HG02840 (cell line): ENCODE measurements around the gene CLEC20A.

ENCODE experiments used
- ATAC-seq: cut with Tn5 transposase; IDR thresholded peaks from one replicate; pipeline ENCODE4 v1.9.1; 2021; ENCODE audit warnings: mild to moderate bottlenecking, moderate library complexity, moderate number of reproducible peaks; ENCODE audit not compliant: unreplicated experiment, low FRiP score

CLEC20A gene

GRCh38 chr1:178483251-178483957, 13.4 kb downstream of the CLEC20A start:
- no peak for ATAC-seq

- ATAC-seq = no peak
Observed at GRCh38 chr1:178477841-178478240, 18.9 kb downstream of the CLEC20A start.

GRCh38 chr1:178477373-178477772, 19.4 kb downstream of the CLEC20A start:
- no peak for ATAC-seq

- ATAC-seq = no peak
Observed at GRCh38 chr1:178472531-178472930, 24.2 kb downstream of the CLEC20A start.

- no peak for ATAC-seq
Observed at GRCh38 chr1:178470411-178470960, 26.3 kb downstream of the CLEC20A start.

GRCh38 chr1:178467837-178468236, 28.9 kb downstream of the CLEC20A start:
- ATAC-seq = no peak

- ATAC-seq = no peak
Observed at GRCh38 chr1:178465011-178465410, 31.8 kb downstream of the CLEC20A start.

- ATAC-seq = no peak
Observed at GRCh38 chr1:178464566-178464965, 32.2 kb downstream of the CLEC20A start.

GRCh38 chr1:178464141-178464540, 32.6 kb downstream of the CLEC20A start:
- ATAC-seq = no peak

GRCh38 chr1:178461701-178462100, 35.1 kb downstream of the CLEC20A start:
- ATAC-seq = no peak

- ATAC-seq = no peak
Observed at GRCh38 chr1:178461104-178461503, 35.7 kb downstream of the CLEC20A start.

- no peak for ATAC-seq
Observed at GRCh38 chr1:178458203-178458602, 38.6 kb downstream of the CLEC20A start.

GRCh38 chr1:178457651-178458050, 39.1 kb downstream of the CLEC20A start:
- no peak for ATAC-seq

GRCh38 chr1:178456472-178456871, 40.3 kb downstream of the CLEC20A start:
- ATAC-seq = no peak

- ATAC-seq = no peak
Observed at GRCh38 chr1:178452013-178452412, 44.8 kb downstream of the CLEC20A start.

- no peak for ATAC-seq
Observed at GRCh38 chr1:178451529-178451928, 45.2 kb downstream of the CLEC20A start.

GRCh38 chr1:178450871-178451270, 45.9 kb downstream of the CLEC20A start:
- ATAC-seq = no peak

- no peak for ATAC-seq
Observed at GRCh38 chr1:178442925-178443324, 53.8 kb downstream of the CLEC20A start.

- ATAC-seq = no peak
Observed at GRCh38 chr1:178438432-178438831, 58.3 kb downstream of the CLEC20A start.

GRCh38 chr1:178436899-178437298, 59.9 kb downstream of the CLEC20A start:
- no peak for ATAC-seq

GRCh38 chr1:178434899-178435435, 61.8 kb downstream of the CLEC20A start:
- no peak for ATAC-seq

- ATAC-seq = no peak
Observed at GRCh38 chr1:178434360-178434759, 62.4 kb downstream of the CLEC20A start.
